ENCODE results near the gene SH3BP5. TPM values are rescaled to one million over a fixed set of nuclear protein-coding genes. Genes with fewer than 3 reads are reported as not detected.

The SH3BP5 gene
- total RNA-seq, 1 donor from 2014 or later = 11.7 TPM

Other genes starting within 250 kb of the SH3BP5 start
- gene RBSN, start 233.4 kb downstream of the SH3BP5 start, total RNA-seq = 16.5 TPM
- 28.2 TPM for gene CAPN7, start 126.3 kb downstream of the SH3BP5 start, total RNA-seq
- gene METTL6, start 95.0 kb upstream of the SH3BP5 start, total RNA-seq = 6.8 TPM
- gene EAF1, start 95.0 kb upstream of the SH3BP5 start, total RNA-seq = 6.7 TPM
- gene COLQ, start 189.1 kb upstream of the SH3BP5 start, total RNA-seq = 1.7 TPM

Measured in Right ventricle myocardium inferior (tissue), 1 donor.